Measurements from ENCODE around the gene SERPINB1. TPM values are rescaled to one million over a fixed set of nuclear protein-coding genes. Genes with fewer than 3 reads are reported as not detected.

Gene SERPINB1
- total and polyA plus RNA-seq, 2 experiments from 2014 or later = 5.6 to 6.5 TPM

DNA sequence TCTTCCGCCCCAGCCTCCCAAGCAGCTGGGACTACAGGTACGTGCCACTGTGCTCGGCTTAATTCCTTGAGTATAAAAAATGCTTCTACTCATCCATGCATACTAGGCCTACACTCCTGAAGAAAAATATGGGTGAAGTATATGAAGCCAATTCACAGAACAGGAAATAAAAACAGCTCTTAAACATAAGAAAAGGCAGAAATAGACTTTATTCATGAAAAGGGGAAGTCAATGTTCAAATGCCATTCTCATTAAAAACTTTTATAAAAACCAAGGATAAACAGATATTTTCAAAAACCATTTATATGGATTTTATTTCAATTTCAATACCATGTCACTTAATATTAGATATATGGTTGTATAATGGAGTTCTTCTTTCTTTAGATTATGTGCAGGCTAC, 43.1 kb upstream of the SERPINB1 start:
- peaks cover 5% of the 10 kb centered on the region; the same call in 1 of the 2 replicates for H3K36me3 ChIP-seq (ENCODE audit: insufficient read depth)
- no peak for DNase-seq (ENCODE audit: low spot score)
- no peak overlapping the region for H3K27ac Mint-ChIP-seq

More for the DNA sequence above, 43.1 kb upstream of the SERPINB1 start:
- no peaks in the 10 kb centered on the region for H3K27me3 Mint-ChIP-seq (ENCODE audit: insufficient read depth, low read depth, poor library complexity)
- Histone ChIP-seq H3K4me1 (ENCODE audit: insufficient read depth) (peaks cover 20% of the 10 kb centered on the region), H3K27me3 (ENCODE audit: insufficient read depth) (no peaks in the 10 kb centered on the region), H3K79me2 (replicated peaks; ENCODE audit: insufficient read depth) (no peaks in the 10 kb centered on the region), H3F3A (replicated peaks; ENCODE audit: low read depth) (no peaks in the 10 kb centered on the region; the same call in 1 of the 2 replicates), H2AFZ (no peak overlapping the region), H4K20me1 (replicated peaks; ENCODE audit: insufficient read depth) (no peaks in the 10 kb centered on the region), H3K4me3 (no peak overlapping the region), H3K27ac (ENCODE audit: low read depth) (no peak overlapping the region), H3K4me2 (no peak overlapping the region), H3K9me2 (ENCODE audit: insufficient read depth) (0 out of 2 replicates have a peak, but pooled peaks cover 5% of the 10 kb centered on the region)
- H3K4me3 Mint-ChIP-seq = no peak overlapping the region
- TF ChIP-seq JUNB (IDR thresholded peaks at IDR 0.05; ENCODE audit: unreplicated experiment) (no peak), NANOG (IDR thresholded peaks at IDR 0.05; ENCODE audit: borderline replicate concordance) (no peak), ZNF331 (CRISPR knock-in tag; IDR thresholded peaks at IDR 0.05; ENCODE audit: low read depth) (no peak), CREB1 (CRISPR knock-in tag; IDR thresholded peaks at IDR 0.05; ENCODE audit: low read depth) (no peak), ZNF462 (CRISPR knock-in tag; IDR thresholded peaks at IDR 0.05) (no peak), POLR2AphosphoS5 (IDR thresholded peaks at IDR 0.05; ENCODE audit: low read depth) (no peak), STAT1 (IDR thresholded peaks at IDR 0.05; ENCODE audit: unreplicated experiment) (no peak), ZNF114 (CRISPR knock-in tag; IDR thresholded peaks at IDR 0.05) (no peak)
- H3K36me3 Mint-ChIP-seq (ENCODE audit: low read depth) = peaks cover 7% of the 10 kb centered on the region
- ATAC-seq = no peak
- H3K9me3 Mint-ChIP-seq = peaks cover 3% of the 10 kb centered on the region; the same call in 2 of the 3 replicates
- peaks cover 18% of the 10 kb centered on the region for H3K4me1 Mint-ChIP-seq

Data from GM23338 (cell line).